K562 (cell line): Measurements from ENCODE around the gene TSEN34. TPM values are rescaled to one million over a fixed set of nuclear protein-coding genes. Genes with fewer than 3 reads are reported as not detected.

Source experiments
- AFF4 ChIP-seq: sonication (generic); formaldehyde crosslinking; IDR thresholded peaks from 2 replicates; pipeline ENCODE4 v1.8.0; 2023; ENCODE audit warnings: mild to moderate bottlenecking, missing genetic modification reagents
- CC2D1A ChIP-seq: fragments of 450-650 bp; IDR thresholded peaks from 2 replicates; pipeline ENCODE4 v1.6.1; 2017; ENCODE audit warnings: mild to moderate bottlenecking
- CUX1 ChIP-seq: fragments of 200-800 bp; sonication (Bioruptor generic); IDR thresholded peaks from 2 replicates; pipeline ENCODE4 v1.6.1; 2016; ENCODE audit warnings: missing genetic modification characterization, missing compliant biosample characterization
- DACH1 ChIP-seq: fragments of 450-650 bp; IDR thresholded peaks from 2 replicates; pipeline ENCODE4 v1.6.1; 2018; ENCODE audit not compliant: partially characterized antibody
- ILF3 ChIP-seq: fragments of 450-650 bp; IDR thresholded peaks from 2 replicates; pipeline ENCODE4 v1.6.1; 2018; ENCODE audit warnings: antibody characterized with exemption, mild to moderate bottlenecking, moderate library complexity, borderline replicate concordance
- KLF16 ChIP-seq: IDR thresholded peaks from 2 replicates; pipeline ENCODE4 v1.6.1; 2016; ENCODE audit warnings: antibody characterized with exemption
- KLF6 ChIP-seq: fragments of 250-450 bp; sonication (Bioruptor Pico); IDR thresholded peaks from 2 replicates; pipeline ENCODE4 v1.4.0; 2020; ENCODE audit warnings: mild to moderate bottlenecking, moderate library complexity, borderline replicate concordance
- PHF20 ChIP-seq: fragments of 450-650 bp; IDR thresholded peaks from 2 replicates; pipeline ENCODE4 v1.6.1; 2018; ENCODE audit not compliant: partially characterized antibody
- RHOXF2B ChIP-seq: fragments of 250-450 bp; sonication (Bioruptor Pico); conservative IDR thresholded peaks from 2 replicates; pipeline ENCODE4 v1.5.1; 2021
- SRSF3 ChIP-seq: fragments of 200-400 bp; formaldehyde crosslinking; IDR thresholded peaks from 2 replicates; pipeline ENCODE4 v1.6.1; 2016; ENCODE audit warnings: mild to moderate bottlenecking, low read length, moderate library complexity; ENCODE audit not compliant: insufficient read depth
- ZBTB11 ChIP-seq, 3 experiments: fragments of 200-800 bp in 1 of 3; fragments of 250-450 bp in 1 of 3; fragments of 450-650 bp in 1 of 3; sonication (Bioruptor Pico) in 1 of 3; sonication (Bioruptor generic) in 1 of 3; formaldehyde crosslinking in 1 of 3; IDR thresholded peaks; 2 replicates each; pipeline versions ENCODE4 v1.6.1 to v1.8.0; 2016 to 2022; ENCODE audit warnings: mild to moderate bottlenecking in 2 of 3, missing genetic modification characterization in 2 of 3, missing compliant biosample characterization in 1 of 3, moderate library complexity in 1 of 3
- ZNF146 ChIP-seq: IDR thresholded peaks from one replicate; pipeline ENCODE4 v1.6.1; 2018; ENCODE audit warnings: missing compliant biosample characterization; ENCODE audit not compliant: unreplicated experiment
- ZNF740 ChIP-seq, 3 experiments: fragments of 200-800 bp in 1 of 3; sonication (Bioruptor generic) in 1 of 3; sonication (generic) in 1 of 3; formaldehyde crosslinking in 1 of 3; IDR thresholded peaks; 2 replicates each; pipeline versions ENCODE4 v1.6.1 to v1.8.0; 2016 to 2022; ENCODE audit warnings: mild to moderate bottlenecking in 2 of 3, missing compliant biosample characterization in 2 of 3, missing genetic modification characterization in 2 of 3, missing genetic modification reagents in 1 of 3
- polyA plus RNA-seq, 8 experiments: library from polyadenylated mRNA; depleted of rRNA in 4 of 8; stranded (reverse) in 5 of 8; unstranded in 3 of 8; fragments of >200 nt; fragmentation: Nextera tagmentation in 2 of 8; fragmentation: Illumina TruSeq in 1 of 8; extraction: Ambion mirVana in 2 of 8; extraction: Trizol in 1 of 8; gene quantifications; 2 replicates each; pipeline versions ENCODE4 v1.2.1 to v1.2.3, GENCODE V29; 2011 to 2014; ENCODE audit warnings: inconsistent platforms in 1 of 8, missing spikeins in 1 of 8
- total RNA-seq, 7 experiments: library from RNA; depleted of rRNA in 6 of 7; stranded (reverse); fragments of >200 nt in 6 of 7; fragmentation: Illumina TruSeq in 2 of 7; extraction: Trizol in 2 of 7; gene quantifications; 2 replicates each; pipeline versions ENCODE4 v1.2.1 to v1.2.3, GENCODE V29; 2011 to 2021; ENCODE audit warnings: low replicate concordance in 1 of 7

Gene TSEN34
- total and polyA plus RNA-seq, 9 of the 15 experiments (the other 6 are each of a cell fraction or from before 2014, with no cell fraction given) = 3.1 to 57.6 (median 29.5) TPM

GRCh38 chr19:54188215-54188871 lies 2.8 kb upstream of the TSEN34 start (continued):
- TF ChIP-seq ZBTB11 (CRISPR knock-in tag; IDR thresholded peaks at IDR 0.05) (peak in 1 of 3 experiments; percentile 51; a peak in 1 of 6 replicates), ZNF740 (CRISPR knock-in tag; IDR thresholded peaks at IDR 0.05) (peak; percentile 86), ZNF740 (tag; IDR thresholded peaks at IDR 0.05) (peak in 1 of 2 experiments; percentile 84; a peak in 2 of 4 replicates), PHF20 (no peak), RHOXF2B (CRISPR knock-in tag) (no peak), ZNF146 (CRISPR knock-in tag) (no peak), CC2D1A (peak; percentile 66), DACH1 (no peak), AFF4 (no peak), CUX1 (CRISPR knock-in tag) (no peak), SRSF3 (no peak), ILF3 (no peak), KLF6 (CRISPR knock-in tag) (no peak), KLF16 (no peak)
